WTC11 (cell line): Measurements from ENCODE around the gene ABHD11. TPM values are rescaled to one million over a fixed set of nuclear protein-coding genes. Genes with fewer than 3 reads are reported as not detected.

ENCODE experiments used
- ATAC-seq: fragments of 200-7000 bp; cut with Tn5 transposase; 2 replicates; pipeline ENCODE4 v1.10.0; 2021; ENCODE audit warnings: mild to moderate bottlenecking, moderate library complexity
- CTCF ChIA-PET: fragments of 300-600 bp; sonication (Branson Sonifier 250); formaldehyde crosslinking; loops from one replicate; lab custom pipeline; 2021; ENCODE audit warnings: antibody characterized with exemption; lab: Charles Lee
- POLR2A ChIA-PET: fragments of 350-600 bp; sonication (Branson Sonifier 250); formaldehyde crosslinking; loops from one replicate; lab custom pipeline; 2021; ENCODE audit warnings: antibody characterized with exemption; lab: Charles Lee
- DNase-seq: peaks from one replicate; pipeline ENCODE4 v3.0.0; 2021; ENCODE audit warnings: low spot score
- H3K27ac Mint-ChIP-seq: 2 replicates; pipeline ENCODE4 v1.8.0; 2021; ENCODE audit warnings: mixed read lengths
- H3K27me3 Mint-ChIP-seq: 2 replicates; pipeline ENCODE4 v1.8.0; 2021; ENCODE audit warnings: low read depth, mild to moderate bottlenecking, moderate library complexity, mixed read lengths
- H3K36me3 Mint-ChIP-seq: 2 replicates; pipeline ENCODE4 v1.8.0; 2021; ENCODE audit warnings: mixed read lengths
- H3K4me1 Mint-ChIP-seq: 2 replicates; pipeline ENCODE4 v1.8.0; 2022; ENCODE audit warnings: mixed read lengths
- H3K4me3 Mint-ChIP-seq: 2 replicates; pipeline ENCODE4 v1.8.0; 2021; ENCODE audit warnings: mild to moderate bottlenecking, moderate library complexity, mixed read lengths
- H3K9me3 Mint-ChIP-seq: 2 replicates; pipeline ENCODE4 v1.8.0; 2021; ENCODE audit warnings: mixed read lengths
- CREM ChIP-seq: sonication (generic); formaldehyde crosslinking; IDR thresholded peaks from 2 replicates; pipeline ENCODE4 v1.8.1; 2022; ENCODE audit warnings: mild to moderate bottlenecking, missing genetic modification reagents, moderate library complexity
- FOXK1 ChIP-seq: sonication (generic); formaldehyde crosslinking; IDR thresholded peaks from 2 replicates; pipeline ENCODE4 v1.8.0; 2022; ENCODE audit warnings: mild to moderate bottlenecking, moderate library complexity, missing genetic modification reagents
- JAZF1 ChIP-seq: fragments of 250-450 bp; sonication (Bioruptor Pico); IDR thresholded peaks from 2 replicates; pipeline ENCODE4 v1.9.0; 2021; ENCODE audit warnings: moderate library complexity, mild to moderate bottlenecking, inconsistent platforms
- NR3C1 ChIP-seq: sonication (generic); formaldehyde crosslinking; conservative IDR thresholded peaks from 2 replicates; pipeline ENCODE4 v1.8.1; 2023; ENCODE audit warnings: low read depth, mild to moderate bottlenecking, missing genetic modification reagents
- PRRX2 ChIP-seq: fragments of 250-450 bp; sonication (Bioruptor Pico); IDR thresholded peaks from 2 replicates; pipeline ENCODE4 v1.8.0; 2021; ENCODE audit warnings: mild to moderate bottlenecking
- SMAD3 ChIP-seq: sonication (generic); formaldehyde crosslinking; IDR thresholded peaks from 2 replicates; pipeline ENCODE4 v1.8.0; 2022; ENCODE audit warnings: missing genetic modification reagents, mild to moderate bottlenecking, borderline replicate concordance
- TEAD1 ChIP-seq: sonication (generic); formaldehyde crosslinking; IDR thresholded peaks from 2 replicates; pipeline ENCODE4 v1.8.0; 2022; ENCODE audit warnings: mild to moderate bottlenecking, missing genetic modification reagents
- TP53 ChIP-seq: sonication (generic); formaldehyde crosslinking; IDR thresholded peaks from 2 replicates; pipeline ENCODE4 v1.8.1; 2023; ENCODE audit warnings: mild to moderate bottlenecking, missing genetic modification reagents
- ZNF423 ChIP-seq: fragments of 250-450 bp; sonication (Bioruptor Pico); IDR thresholded peaks from 2 replicates; pipeline ENCODE4 v2.1.2; 2022; ENCODE audit warnings: mild to moderate bottlenecking, moderate library complexity
- total RNA-seq: library from RNA; stranded (reverse); gene quantifications from 3 replicates; pipeline ENCODE4 v1.2.3, GENCODE V29; 2021
- TF ChIP-seq, protein P1 (sequence below): sonication (generic); formaldehyde crosslinking; IDR thresholded peaks from 2 replicates; pipeline ENCODE4 v1.8.1; 2022; ENCODE audit warnings: mild to moderate bottlenecking, missing genetic modification reagents, moderate library complexity, borderline replicate concordance
- TF ChIP-seq, protein P2 (sequence below): sonication (generic); formaldehyde crosslinking; IDR thresholded peaks from 2 replicates; pipeline ENCODE4 v1.8.0; 2023; ENCODE audit warnings: mild to moderate bottlenecking, missing genetic modification reagents
- TF ChIP-seq, protein P3 (sequence below): sonication (generic); formaldehyde crosslinking; IDR thresholded peaks from 2 replicates; pipeline ENCODE4 v1.8.1; 2023; ENCODE audit warnings: mild to moderate bottlenecking, missing genetic modification reagents, moderate library complexity
- TF ChIP-seq, protein P4 (sequence below): sonication (generic); formaldehyde crosslinking; IDR thresholded peaks from 2 replicates; pipeline ENCODE4 v1.8.1; 2023; ENCODE audit warnings: mild to moderate bottlenecking, missing genetic modification reagents
- TF ChIP-seq, protein P5 (sequence below): sonication (generic); formaldehyde crosslinking; IDR thresholded peaks from 2 replicates; pipeline ENCODE4 v1.8.0; 2022; ENCODE audit warnings: mild to moderate bottlenecking, missing genetic modification reagents
- TF ChIP-seq, protein P6 (sequence below): fragments of 200-600 bp; IDR thresholded peaks from 2 replicates; pipeline ENCODE4 v1.8.0; 2022; ENCODE audit warnings: antibody characterized with exemption

Gene ABHD11
- total RNA-seq, 1 experiment from 2014 or later = 23.8 TPM

DNA sequence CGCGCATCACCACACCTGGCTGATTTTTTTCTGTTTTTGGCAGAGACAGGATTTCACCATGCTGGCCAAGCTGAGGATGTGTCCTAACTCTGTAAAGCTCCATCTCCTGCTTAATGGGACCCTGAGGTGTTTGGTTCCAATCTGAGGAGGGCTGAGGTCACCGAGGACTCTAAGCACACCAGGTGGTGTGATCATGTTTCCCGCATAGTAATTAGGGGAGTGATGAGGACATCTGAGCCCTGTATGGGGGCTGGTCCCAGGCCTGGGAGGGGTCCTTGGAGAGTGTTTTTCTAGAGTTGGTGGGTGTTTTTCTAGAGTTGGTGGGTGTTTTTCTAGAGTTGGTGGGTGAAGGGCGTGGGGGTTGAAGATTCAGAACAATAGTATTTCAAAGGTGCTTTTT is 3.0 kb upstream of the ABHD11 start:
- Mint-ChIP-seq H3K27me3 (peaks cover 32% of the 10 kb centered on the region), H3K9me3 (no peaks in the 10 kb centered on the region), H3K27ac (peak overlapping the region; percentile 99), H3K4me1 (peaks cover 38% of the 10 kb centered on the region), H3K4me3 (peak overlapping the region; percentile 38)
- DNase-seq (peak; percentile 65), ATAC-seq (peak; percentile 1; the same call in 1 of the 2 replicates)
- ChIA-PET CTCF (interaction anchor here (0.5 to 4.5 kb wide), 8 partner anchors 28 to 135 kb away, joined by 3 to 22 read pairs (median 4); partner anchors contain the start of genes CLDN3, METTL27 and MLXIPL), POLR2A (interaction anchor here (0.6 to 7.5 kb wide), 5 partner anchors 29 to 100 kb away, joined by 3 to 91 read pairs (median 6); partner anchors contain the start of genes CLDN3, CLDN4 and METTL27)
- TF ChIP-seq, protein P1, sequence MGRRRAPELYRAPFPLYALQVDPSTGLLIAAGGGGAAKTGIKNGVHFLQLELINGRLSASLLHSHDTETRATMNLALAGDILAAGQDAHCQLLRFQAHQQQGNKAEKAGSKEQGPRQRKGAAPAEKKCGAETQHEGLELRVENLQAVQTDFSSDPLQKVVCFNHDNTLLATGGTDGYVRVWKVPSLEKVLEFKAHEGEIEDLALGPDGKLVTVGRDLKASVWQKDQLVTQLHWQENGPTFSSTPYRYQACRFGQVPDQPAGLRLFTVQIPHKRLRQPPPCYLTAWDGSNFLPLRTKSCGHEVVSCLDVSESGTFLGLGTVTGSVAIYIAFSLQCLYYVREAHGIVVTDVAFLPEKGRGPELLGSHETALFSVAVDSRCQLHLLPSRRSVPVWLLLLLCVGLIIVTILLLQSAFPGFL (CRISPR knock-in tag) = no peak
- TF ChIP-seq ZNF423 (peak; percentile 56; the same call in 1 of the 2 replicates), FOXK1 (CRISPR knock-in tag) (peak; percentile 43; the same call in 1 of the 2 replicates), PRRX2 (no peak)
- TF ChIP-seq, protein P2, sequence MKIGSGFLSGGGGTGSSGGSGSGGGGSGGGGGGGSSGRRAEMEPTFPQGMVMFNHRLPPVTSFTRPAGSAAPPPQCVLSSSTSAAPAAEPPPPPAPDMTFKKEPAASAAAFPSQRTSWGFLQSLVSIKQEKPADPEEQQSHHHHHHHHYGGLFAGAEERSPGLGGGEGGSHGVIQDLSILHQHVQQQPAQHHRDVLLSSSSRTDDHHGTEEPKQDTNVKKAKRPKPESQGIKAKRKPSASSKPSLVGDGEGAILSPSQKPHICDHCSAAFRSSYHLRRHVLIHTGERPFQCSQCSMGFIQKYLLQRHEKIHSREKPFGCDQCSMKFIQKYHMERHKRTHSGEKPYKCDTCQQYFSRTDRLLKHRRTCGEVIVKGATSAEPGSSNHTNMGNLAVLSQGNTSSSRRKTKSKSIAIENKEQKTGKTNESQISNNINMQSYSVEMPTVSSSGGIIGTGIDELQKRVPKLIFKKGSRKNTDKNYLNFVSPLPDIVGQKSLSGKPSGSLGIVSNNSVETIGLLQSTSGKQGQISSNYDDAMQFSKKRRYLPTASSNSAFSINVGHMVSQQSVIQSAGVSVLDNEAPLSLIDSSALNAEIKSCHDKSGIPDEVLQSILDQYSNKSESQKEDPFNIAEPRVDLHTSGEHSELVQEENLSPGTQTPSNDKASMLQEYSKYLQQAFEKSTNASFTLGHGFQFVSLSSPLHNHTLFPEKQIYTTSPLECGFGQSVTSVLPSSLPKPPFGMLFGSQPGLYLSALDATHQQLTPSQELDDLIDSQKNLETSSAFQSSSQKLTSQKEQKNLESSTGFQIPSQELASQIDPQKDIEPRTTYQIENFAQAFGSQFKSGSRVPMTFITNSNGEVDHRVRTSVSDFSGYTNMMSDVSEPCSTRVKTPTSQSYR (CRISPR knock-in tag) = peak; percentile 46; the same call in 1 of the 2 replicates
- TF ChIP-seq, all 79 proteins: peak for 3
- peaks cover 5% of the 10 kb centered on the region; the same call in 1 of the 2 replicates for H3K36me3 Mint-ChIP-seq

DNA sequence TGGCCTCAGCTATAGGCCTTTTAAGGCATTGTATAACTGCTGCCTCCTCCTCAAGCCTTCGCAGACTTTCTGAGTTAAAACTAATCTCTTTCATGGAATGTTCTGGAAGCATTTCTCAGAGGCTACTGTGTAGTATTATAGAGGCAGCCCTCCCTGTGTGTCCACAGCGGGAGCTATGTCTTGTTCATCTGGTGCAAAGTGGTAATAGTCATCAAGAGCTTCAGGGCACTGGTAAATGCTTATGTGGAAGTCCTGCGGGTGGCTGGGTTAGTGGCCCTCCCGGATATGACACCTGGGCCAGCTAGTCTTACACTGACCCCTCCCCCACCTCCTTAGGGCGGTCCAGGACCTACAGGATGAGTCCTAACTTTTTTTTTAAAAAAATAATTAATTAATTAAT is 2.2 kb upstream of the ABHD11 start:
- no peak for TF ChIP-seq SMAD3 (CRISPR knock-in tag)
- TF ChIP-seq, protein P3, sequence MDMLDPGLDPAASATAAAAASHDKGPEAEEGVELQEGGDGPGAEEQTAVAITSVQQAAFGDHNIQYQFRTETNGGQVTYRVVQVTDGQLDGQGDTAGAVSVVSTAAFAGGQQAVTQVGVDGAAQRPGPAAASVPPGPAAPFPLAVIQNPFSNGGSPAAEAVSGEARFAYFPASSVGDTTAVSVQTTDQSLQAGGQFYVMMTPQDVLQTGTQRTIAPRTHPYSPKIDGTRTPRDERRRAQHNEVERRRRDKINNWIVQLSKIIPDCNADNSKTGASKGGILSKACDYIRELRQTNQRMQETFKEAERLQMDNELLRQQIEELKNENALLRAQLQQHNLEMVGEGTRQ (CRISPR knock-in tag) = no peak
- TF ChIP-seq, protein P4, sequence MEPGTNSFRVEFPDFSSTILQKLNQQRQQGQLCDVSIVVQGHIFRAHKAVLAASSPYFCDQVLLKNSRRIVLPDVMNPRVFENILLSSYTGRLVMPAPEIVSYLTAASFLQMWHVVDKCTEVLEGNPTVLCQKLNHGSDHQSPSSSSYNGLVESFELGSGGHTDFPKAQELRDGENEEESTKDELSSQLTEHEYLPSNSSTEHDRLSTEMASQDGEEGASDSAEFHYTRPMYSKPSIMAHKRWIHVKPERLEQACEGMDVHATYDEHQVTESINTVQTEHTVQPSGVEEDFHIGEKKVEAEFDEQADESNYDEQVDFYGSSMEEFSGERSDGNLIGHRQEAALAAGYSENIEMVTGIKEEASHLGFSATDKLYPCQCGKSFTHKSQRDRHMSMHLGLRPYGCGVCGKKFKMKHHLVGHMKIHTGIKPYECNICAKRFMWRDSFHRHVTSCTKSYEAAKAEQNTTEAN (CRISPR knock-in tag) = no peak
- TF ChIP-seq TEAD1 = no peak
- TF ChIP-seq NR3C1 (CRISPR knock-in tag) = no peak
- no peak for TF ChIP-seq JAZF1 (CRISPR knock-in tag)
- TF ChIP-seq, protein P5, sequence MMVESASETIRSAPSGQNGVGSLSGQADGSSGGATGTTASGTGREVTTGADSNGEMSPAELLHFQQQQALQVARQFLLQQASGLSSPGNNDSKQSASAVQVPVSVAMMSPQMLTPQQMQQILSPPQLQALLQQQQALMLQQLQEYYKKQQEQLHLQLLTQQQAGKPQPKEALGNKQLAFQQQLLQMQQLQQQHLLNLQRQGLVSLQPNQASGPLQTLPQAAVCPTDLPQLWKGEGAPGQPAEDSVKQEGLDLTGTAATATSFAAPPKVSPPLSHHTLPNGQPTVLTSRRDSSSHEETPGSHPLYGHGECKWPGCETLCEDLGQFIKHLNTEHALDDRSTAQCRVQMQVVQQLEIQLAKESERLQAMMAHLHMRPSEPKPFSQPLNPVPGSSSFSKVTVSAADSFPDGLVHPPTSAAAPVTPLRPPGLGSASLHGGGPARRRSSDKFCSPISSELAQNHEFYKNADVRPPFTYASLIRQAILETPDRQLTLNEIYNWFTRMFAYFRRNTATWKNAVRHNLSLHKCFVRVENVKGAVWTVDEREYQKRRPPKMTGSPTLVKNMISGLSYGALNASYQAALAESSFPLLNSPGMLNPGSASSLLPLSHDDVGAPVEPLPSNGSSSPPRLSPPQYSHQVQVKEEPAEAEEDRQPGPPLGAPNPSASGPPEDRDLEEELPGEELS (CRISPR knock-in tag) = no peak
- TF ChIP-seq, protein P6, sequence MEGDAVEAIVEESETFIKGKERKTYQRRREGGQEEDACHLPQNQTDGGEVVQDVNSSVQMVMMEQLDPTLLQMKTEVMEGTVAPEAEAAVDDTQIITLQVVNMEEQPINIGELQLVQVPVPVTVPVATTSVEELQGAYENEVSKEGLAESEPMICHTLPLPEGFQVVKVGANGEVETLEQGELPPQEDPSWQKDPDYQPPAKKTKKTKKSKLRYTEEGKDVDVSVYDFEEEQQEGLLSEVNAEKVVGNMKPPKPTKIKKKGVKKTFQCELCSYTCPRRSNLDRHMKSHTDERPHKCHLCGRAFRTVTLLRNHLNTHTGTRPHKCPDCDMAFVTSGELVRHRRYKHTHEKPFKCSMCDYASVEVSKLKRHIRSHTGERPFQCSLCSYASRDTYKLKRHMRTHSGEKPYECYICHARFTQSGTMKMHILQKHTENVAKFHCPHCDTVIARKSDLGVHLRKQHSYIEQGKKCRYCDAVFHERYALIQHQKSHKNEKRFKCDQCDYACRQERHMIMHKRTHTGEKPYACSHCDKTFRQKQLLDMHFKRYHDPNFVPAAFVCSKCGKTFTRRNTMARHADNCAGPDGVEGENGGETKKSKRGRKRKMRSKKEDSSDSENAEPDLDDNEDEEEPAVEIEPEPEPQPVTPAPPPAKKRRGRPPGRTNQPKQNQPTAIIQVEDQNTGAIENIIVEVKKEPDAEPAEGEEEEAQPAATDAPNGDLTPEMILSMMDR = no peak
- no peak for TF ChIP-seq TP53 (CRISPR knock-in tag)
- no peak for TF ChIP-seq CREM (CRISPR knock-in tag)
- Mint-ChIP-seq H3K27ac (peak overlapping the region; percentile 36; the same call in 1 of the 2 replicates), H3K36me3 (peaks cover 11% of the 10 kb centered on the region), H3K4me1 (peaks cover 38% of the 10 kb centered on the region), H3K4me3 (peak overlapping the region; percentile 35), H3K9me3 (no peaks in the 10 kb centered on the region), H3K27me3 (peaks cover 32% of the 10 kb centered on the region)
- POLR2A ChIA-PET = interaction anchor here (0.5 to 7.5 kb wide), 8 partner anchors 17 to 343 kb away, joined by 3 to 91 read pairs (median 4); partner anchors contain the start of genes CLDN3, CLDN4 and METTL27
- DNase-seq = no peak
- CTCF ChIA-PET = interaction anchor here (0.5 to 4.5 kb wide), 6 partner anchors 29 to 134 kb away, joined by 3 to 22 read pairs (median 4); partner anchors contain the start of genes CLDN3 and MLXIPL
- ATAC-seq = no peak
